ENCODE results near the gene LINS1.

GRCh38 chr15:100537331-100537730 is 64.7 kb downstream of the LINS1 start:
- TF ChIP-seq TAF1 (IDR thresholded peaks at IDR 0.05; ENCODE audit: borderline replicate concordance, insufficient read depth, low read length) = no peak
- no peak for TF ChIP-seq POLR2AphosphoS5 (IDR thresholded peaks at IDR 0.05; ENCODE audit: low read depth, low read length)
- TF ChIP-seq REST (IDR thresholded peaks at IDR 0.05; ENCODE audit: insufficient read depth in 1 of 2, low read depth in 2 of 2, low read length in 2 of 2) = no peak
- no peak for TF ChIP-seq FOXP2 (optimal IDR thresholded peaks at IDR 0.05; ENCODE audit: borderline replicate concordance, extremely low read depth, extremely low read length, insufficient read depth)

Measured in PFSK-1 (cell line).